Testis (tissue), 3 donors: ENCODE data around the gene FNIP1. TPM values are rescaled to one million over a fixed set of nuclear protein-coding genes. Genes with fewer than 3 reads are reported as not detected.

Source experiments
- DNase-seq: peaks from one replicate; pipeline ENCODE4 v3.0.0-alpha.2; 2019
- H3K27ac ChIP-seq, 2 donors: fragments of 200-600 bp; sonication (generic); one replicate each; pipeline ENCODE4 v1.5.1; 2019
- H3K27me3 ChIP-seq: fragments of 200-600 bp; sonication (generic); one replicate; pipeline ENCODE4 v1.5.1; 2019
- H3K36me3 ChIP-seq: fragments of 200-600 bp; sonication (generic); one replicate; pipeline ENCODE4 v1.5.1; 2017; ENCODE audit warnings: low read depth; ENCODE audit errors: missing control alignments
- H3K4me1 ChIP-seq: fragments of 200-600 bp; sonication (generic); one replicate; pipeline ENCODE4 v1.5.1; 2019
- H3K4me3 ChIP-seq, 2 donors: fragments of 200-600 bp; sonication (generic); one replicate each; pipeline ENCODE4 v1.5.1; 2017 to 2019
- H3K9me3 ChIP-seq: fragments of 200-600 bp; sonication (generic); one replicate; pipeline ENCODE4 v1.5.1; 2017
- POLR2A ChIP-seq: fragments of 450-650 bp; IDR thresholded peaks from one replicate; pipeline ENCODE4 v1.6.1; 2017; ENCODE audit warnings: antibody characterized with exemption, mild to moderate bottlenecking, moderate library complexity
- WGBS, 2 donors: methylation state at CpG; one replicate each; pipeline ENCODE4 v1.1.5; 2018; 5-methylcytosine and 5-hydroxymethylcytosine counted together
- intact Hi-C: fragments of 100-400 bp; cut with DNase I; formaldehyde crosslinking; loops from one replicate; pipeline ENCODE4 v1.15.1; 2023; ENCODE audit warnings: low total_unique reads
- polyA plus RNA-seq: library from polyadenylated mRNA; stranded (reverse); fragments of 350-450 nt; fragmentation: Illumina TruSeq; extraction: RNeasy Lipid Tissue Mini Kit (QIAGEN cat#74804); gene quantifications from one replicate; pipeline ENCODE4 v1.2.3, GENCODE V29; 2014; ENCODE audit warnings: low read depth, low replicate concordance; ENCODE audit not compliant: insufficient read depth
- total RNA-seq, 2 donors: library from RNA; depleted of rRNA; stranded (reverse); fragments of >200 nt; gene quantifications; one replicate each; pipeline ENCODE4 v1.2.3, GENCODE V29; 2016
- TF ChIP-seq, protein P1 (sequence below), 3 experiments: fragments of 450-650 bp in 2 of 3; fragments of 200-600 bp in 1 of 3; sonication (generic) in 1 of 3; IDR thresholded peaks; one replicate each; pipeline ENCODE4 v1.5.1; 2016 to 2019; ENCODE audit warnings: antibody characterized with exemption in 3 of 3, mild to moderate bottlenecking in 2 of 3, moderate library complexity in 1 of 3

The FNIP1 gene
- total and polyA plus RNA-seq, 3 donors from 2014 or later: 29.2 to 61.3 (median 60.1) TPM

DNA sequence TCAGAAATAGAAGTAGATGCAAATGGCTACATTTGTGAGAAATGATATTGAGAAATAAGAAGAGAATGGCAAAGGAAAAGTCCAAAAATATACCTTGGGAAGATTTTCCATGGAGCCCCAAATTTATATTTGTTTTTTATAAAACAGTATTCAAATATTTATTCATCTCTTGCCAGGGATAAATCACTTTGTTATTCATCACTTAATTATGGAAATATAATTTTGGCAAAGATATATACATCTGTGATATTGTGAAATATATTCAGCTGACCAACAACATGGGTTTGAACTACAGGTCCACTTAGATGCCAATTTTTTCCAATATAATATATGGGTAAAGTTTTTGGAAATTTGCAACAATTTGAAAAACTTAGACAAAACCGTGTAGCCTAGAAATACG, 142.0 kb downstream of the FNIP1 start:
- no peaks in the 10 kb centered on the region for H3K27me3 ChIP-seq
- H3K4me3 ChIP-seq: no peak overlapping the region
- WGBS, 2 donors: 88 to 90% methylated on average over 2 of the region's 2 CpGs
- H3K4me1 ChIP-seq: no peaks in the 10 kb centered on the region
- intact Hi-C loops: no loop called here
- no peak overlapping the region for H3K27ac ChIP-seq
- DNase-seq: no peak
- H3K36me3 ChIP-seq: no peaks in the 10 kb centered on the region
- no peaks in the 10 kb centered on the region for H3K9me3 ChIP-seq
- TF ChIP-seq, protein P1, sequence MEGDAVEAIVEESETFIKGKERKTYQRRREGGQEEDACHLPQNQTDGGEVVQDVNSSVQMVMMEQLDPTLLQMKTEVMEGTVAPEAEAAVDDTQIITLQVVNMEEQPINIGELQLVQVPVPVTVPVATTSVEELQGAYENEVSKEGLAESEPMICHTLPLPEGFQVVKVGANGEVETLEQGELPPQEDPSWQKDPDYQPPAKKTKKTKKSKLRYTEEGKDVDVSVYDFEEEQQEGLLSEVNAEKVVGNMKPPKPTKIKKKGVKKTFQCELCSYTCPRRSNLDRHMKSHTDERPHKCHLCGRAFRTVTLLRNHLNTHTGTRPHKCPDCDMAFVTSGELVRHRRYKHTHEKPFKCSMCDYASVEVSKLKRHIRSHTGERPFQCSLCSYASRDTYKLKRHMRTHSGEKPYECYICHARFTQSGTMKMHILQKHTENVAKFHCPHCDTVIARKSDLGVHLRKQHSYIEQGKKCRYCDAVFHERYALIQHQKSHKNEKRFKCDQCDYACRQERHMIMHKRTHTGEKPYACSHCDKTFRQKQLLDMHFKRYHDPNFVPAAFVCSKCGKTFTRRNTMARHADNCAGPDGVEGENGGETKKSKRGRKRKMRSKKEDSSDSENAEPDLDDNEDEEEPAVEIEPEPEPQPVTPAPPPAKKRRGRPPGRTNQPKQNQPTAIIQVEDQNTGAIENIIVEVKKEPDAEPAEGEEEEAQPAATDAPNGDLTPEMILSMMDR (IDR thresholded peaks at IDR 0.05): no peak
- no peak for TF ChIP-seq POLR2A

DNA sequence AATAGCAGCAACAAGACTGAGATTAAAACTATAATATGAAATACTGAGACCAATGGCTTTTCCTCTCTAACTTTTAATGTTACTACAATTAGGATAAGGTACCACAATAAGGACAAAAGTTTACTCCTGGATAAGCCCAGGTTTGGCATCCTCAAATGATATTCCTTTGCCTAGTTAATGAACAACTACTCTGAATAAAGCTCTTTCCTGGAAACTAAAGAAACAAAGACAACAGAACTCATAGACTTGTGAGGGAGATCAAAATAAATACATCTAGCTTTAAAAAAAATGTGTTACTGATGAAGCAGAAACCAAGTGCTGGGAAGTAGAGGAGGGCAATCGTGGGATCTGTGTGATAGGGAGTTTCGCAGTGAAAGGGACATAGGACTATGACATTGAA, 142.5 kb downstream of the FNIP1 start:
- Histone ChIP-seq H3K27ac (no peak overlapping the region), H3K36me3 (no peaks in the 10 kb centered on the region), H3K4me1 (no peaks in the 10 kb centered on the region), H3K9me3 (no peaks in the 10 kb centered on the region), H3K27me3 (no peaks in the 10 kb centered on the region), H3K4me3 (no peak overlapping the region)
- TF ChIP-seq, protein P1 (IDR thresholded peaks at IDR 0.05): no peak
- no peak for TF ChIP-seq POLR2A
- intact Hi-C loops: no loop called here
- 94 to 98% methylated on average over 2 of the region's 2 CpGs for WGBS, 2 donors
- DNase-seq: no peak

DNA sequence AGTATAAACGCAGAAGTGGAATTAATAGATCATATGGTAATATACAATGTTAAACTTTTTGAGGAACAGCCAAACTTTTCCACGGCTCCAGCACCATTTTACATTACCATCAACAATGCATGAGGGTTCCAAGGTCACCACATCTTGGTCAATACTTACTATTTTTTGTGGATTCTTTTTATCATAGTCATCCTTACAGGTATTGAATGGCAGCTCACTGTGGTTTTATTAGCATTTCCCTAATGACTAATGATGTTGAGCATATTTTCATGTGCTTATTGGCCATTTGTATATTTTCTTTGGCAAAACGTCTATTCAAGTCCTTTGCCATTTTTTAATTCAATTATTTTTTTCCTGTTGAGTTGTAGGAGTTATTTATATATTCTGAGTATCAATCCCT, 147.7 kb downstream of the FNIP1 start:
- H3K9me3 ChIP-seq: no peaks in the 10 kb centered on the region
- no peak overlapping the region for H3K27ac ChIP-seq
- no peaks in the 10 kb centered on the region for H3K4me1 ChIP-seq
- H3K36me3 ChIP-seq: no peaks in the 10 kb centered on the region
- WGBS, 2 donors: 90% methylated on average over 3 of the region's 3 CpGs
- TF ChIP-seq, protein P1 (IDR thresholded peaks at IDR 0.05): no peak
- no peak for TF ChIP-seq POLR2A
- no peak for DNase-seq
- no peaks in the 10 kb centered on the region for H3K27me3 ChIP-seq
- no peak overlapping the region for H3K4me3 ChIP-seq
- intact Hi-C loops: no loop called here

DNA sequence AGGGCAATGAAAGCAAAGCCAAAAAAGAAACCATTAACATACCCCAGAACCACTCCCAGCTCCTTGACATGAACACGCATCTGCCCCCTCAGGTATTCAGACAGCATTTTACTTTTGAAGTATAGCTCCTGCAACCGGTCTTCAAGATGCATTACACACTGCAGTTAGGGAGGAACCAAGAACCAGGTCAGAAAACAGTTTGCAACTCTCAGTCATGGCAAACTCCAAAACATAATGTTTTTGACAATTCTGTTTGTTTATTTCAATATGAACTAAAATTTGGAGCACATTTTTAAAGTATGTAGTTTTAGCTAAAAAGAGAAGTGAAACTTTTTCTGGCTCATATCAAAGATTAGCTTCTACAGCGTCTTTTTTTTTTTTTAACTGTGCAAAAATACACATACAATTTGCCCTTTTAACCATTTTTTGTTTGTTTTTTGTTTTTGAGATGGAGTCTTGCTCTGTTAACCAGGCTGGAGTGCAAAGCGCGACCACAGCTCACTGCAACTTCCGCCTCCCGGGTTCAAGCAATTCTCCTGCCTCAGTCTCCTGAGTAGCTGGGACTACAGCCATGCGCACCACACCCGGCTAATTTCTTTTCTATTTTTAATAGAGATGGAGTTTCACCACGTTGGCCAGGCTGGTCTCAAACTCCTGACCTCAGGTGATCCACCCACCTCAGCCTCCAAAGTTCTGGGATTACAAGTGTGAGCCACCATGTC, 149.6 kb downstream of the FNIP1 start:
- no peak for DNase-seq
- TF ChIP-seq, protein P1 (IDR thresholded peaks at IDR 0.05): no peak
- TF ChIP-seq POLR2A: no peak
- Histone ChIP-seq H3K27me3 (no peaks in the 10 kb centered on the region), H3K9me3 (no peaks in the 10 kb centered on the region), H3K4me3 (no peak overlapping the region), H3K36me3 (no peaks in the 10 kb centered on the region), H3K27ac (no peak overlapping the region), H3K4me1 (no peaks in the 10 kb centered on the region)
- intact Hi-C loops: no loop called here
- 83 to 91% methylated on average over 10 of the region's 10 CpGs for WGBS, 2 donors

DNA sequence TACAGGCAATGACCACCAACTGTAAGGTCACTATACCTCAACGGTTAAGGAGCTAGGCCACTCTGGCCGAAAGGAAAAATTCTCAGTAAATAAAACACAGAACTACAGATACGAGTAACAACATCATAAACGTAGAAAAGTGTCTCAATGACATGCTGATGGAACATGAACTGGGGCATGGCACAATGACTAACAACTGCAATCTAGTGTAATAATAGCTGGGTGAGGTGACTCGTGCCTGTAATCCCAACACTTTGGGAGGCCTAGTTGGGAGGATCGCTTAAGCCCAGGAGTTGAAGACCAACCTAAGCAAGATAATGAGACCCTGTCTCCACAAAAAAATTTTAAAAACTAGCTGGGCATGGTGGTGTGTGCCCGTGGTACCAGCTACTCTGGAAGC, 152.0 kb downstream of the FNIP1 start:
- Histone ChIP-seq H3K36me3 (no peaks in the 10 kb centered on the region), H3K27ac (no peak overlapping the region), H3K4me3 (no peak overlapping the region), H3K9me3 (no peaks in the 10 kb centered on the region), H3K27me3 (no peaks in the 10 kb centered on the region), H3K4me1 (no peaks in the 10 kb centered on the region)
- no peak for DNase-seq
- TF ChIP-seq, protein P1 (IDR thresholded peaks at IDR 0.05): no peak
- no peak for TF ChIP-seq POLR2A
- 92 to 95% methylated on average over 7 of the region's 7 CpGs for WGBS, 2 donors
- intact Hi-C loops: no loop called here
